Right lobe of liver (tissue), 6 donors: Measurements from ENCODE around the gene MRPL54. TPM values are rescaled to one million over a fixed set of nuclear protein-coding genes. Genes with fewer than 3 reads are reported as not detected.

Experiments
- ATAC-seq, 4 donors: fragments of 200-7000 bp; cut with Tn5 transposase; one replicate each; pipeline ENCODE4 v1.9.1; 2020; ENCODE audit warnings: mild to moderate bottlenecking in 4 of 4, moderate library complexity in 4 of 4
- DNase-seq, 3 donors: peaks; one replicate each; pipeline ENCODE4 v3.0.0-alpha.2; 2020
- H3K27ac ChIP-seq, 3 donors: fragments of 200-600 bp; one replicate each; pipeline ENCODE4 v1.8.0; 2022
- H3K27me3 ChIP-seq, 2 donors: fragments of 200-600 bp; one replicate each; pipeline ENCODE4 v1.8.0; 2022
- H3K36me3 ChIP-seq, 4 donors: fragments of 200-600 bp; sonication (generic) in 1 of 4; one replicate each; pipeline versions ENCODE4 v1.5.1 to v1.8.0; 2017 to 2022; ENCODE audit warnings: control low read depth in 1 of 4
- H3K4me1 ChIP-seq, 4 donors: fragments of 200-600 bp; sonication (generic) in 1 of 4; one replicate each; pipeline versions ENCODE4 v1.5.1 to v1.8.0; 2017 to 2022; ENCODE audit warnings: control low read depth in 1 of 4
- H3K4me3 ChIP-seq, 3 donors: fragments of 200-600 bp; one replicate each; pipeline ENCODE4 v1.8.0; 2022
- H3K9me3 ChIP-seq, 4 donors: fragments of 200-600 bp; sonication (generic) in 1 of 4; one replicate each; pipeline versions ENCODE4 v1.5.1 to v1.8.0; 2017 to 2022; ENCODE audit warnings: control low read depth in 1 of 4
- CTCF ChIP-seq, 4 donors: fragments of 200-600 bp in 3 of 4; fragments of 450-650 bp in 1 of 4; IDR thresholded peaks; one replicate each; pipeline versions ENCODE4 v1.5.1 to v1.8.0; 2016 to 2022; ENCODE audit warnings: antibody characterized with exemption in 4 of 4, mild to moderate bottlenecking in 2 of 4
- POLR2A ChIP-seq: fragments of 450-650 bp; IDR thresholded peaks from one replicate; pipeline ENCODE4 v1.6.1; 2017; ENCODE audit warnings: antibody characterized with exemption, mild to moderate bottlenecking
- WGBS: methylation state at CpG from one replicate; pipeline ENCODE4 v1.1.6; 2018; ENCODE audit warnings: low coverage, low lambda C conversion rate; ENCODE audit not compliant: insufficient coverage; ENCODE audit errors: missing lambda C conversion rate; 5-methylcytosine and 5-hydroxymethylcytosine counted together
- intact Hi-C, 2 donors: fragments of 100-400 bp; cut with DNase I; formaldehyde crosslinking; loops; one replicate each; pipeline versions ENCODE4 v1.11.2 to v1.14.1; 2022
- total RNA-seq, 6 experiments: library from RNA; depleted of rRNA in 2 of 6; stranded (reverse); fragments of >200 nt in 2 of 6; fragmentation: NEBNext Ultra II Directional in 3 of 6; extraction: Animal tissue kit (Norgen Biotek cat#: 25700) in 3 of 6; gene quantifications; one replicate each; pipeline versions ENCODE4 v1.1.0 to v1.2.4, GENCODE V29; 2016 to 2023
- donor health status: DM: no; HTN: yes; CAD: no.
- donor health status: DM: no; HTN: no; CAD: no.
- donor health status: DM: no; HTN: no; CAD: no.
- donor health status: DM: no; HTN: yes; CAD: no.
- donor health status: DM: no; HTN: yes; CAD: no.

The MRPL54 gene
- total RNA-seq, 6 experiments from 2014 or later, result 52.5 to 81.2 (median 61.9) TPM

GRCh38 chr19:3776479-3777040 is 14.1 kb downstream of the MRPL54 start:
- H3K27me3 ChIP-seq, result no peaks in the 10 kb centered on the region
- intact Hi-C loops, result no loop called here
- TF ChIP-seq POLR2A (no peak), CTCF (IDR thresholded peaks at IDR 0.05) (no peak)
- peaks cover 0 to 5% (median 0%) of the 10 kb centered on the region in 4 donors for H3K9me3 ChIP-seq
- no peak overlapping the region for H3K4me3 ChIP-seq
- WGBS, result 89% methylated on average over 1 of the region's 1 CpG
- no peaks in the 10 kb centered on the region for H3K4me1 ChIP-seq
- H3K36me3 ChIP-seq, result no peaks in the 10 kb centered on the region
- no peak overlapping the region for H3K27ac ChIP-seq
- no peak for DNase-seq
- no peak for ATAC-seq

- Histone ChIP-seq H3K36me3 (no peaks in the 10 kb centered on the region), H3K27me3 (no peaks in the 10 kb centered on the region), H3K9me3 (peaks cover 0 to 11% (median 0%) of the 10 kb centered on the region in 4 donors), H3K4me3 (no peak overlapping the region), H3K4me1 (no peaks in the 10 kb centered on the region), H3K27ac (no peak overlapping the region)
- ATAC-seq (no peak), DNase-seq (no peak)
- 83% methylated on average over 4 of the region's 37 CpGs for whole genome bisulfite sequencing
- intact Hi-C loops, result no loop called here
- TF ChIP-seq CTCF (IDR thresholded peaks at IDR 0.05), result no peak
These were observed 15.8 kb downstream of the MRPL54 start for GRCh38 chr19:3778104-3778867.

GRCh38 chr19:3778899-3779723 is 16.6 kb downstream of the MRPL54 start:
- no peak for ATAC-seq
- H3K9me3 ChIP-seq, result peaks cover 0 to 11% (median 0%) of the 10 kb centered on the region in 4 donors
- no peaks in the 10 kb centered on the region for H3K4me1 ChIP-seq
- no peak overlapping the region for H3K4me3 ChIP-seq
- intact Hi-C loops, result no loop called here
- no peak for TF ChIP-seq CTCF (IDR thresholded peaks at IDR 0.05)
- no peak for TF ChIP-seq POLR2A
- no peaks in the 10 kb centered on the region for H3K36me3 ChIP-seq
- no peak for DNase-seq
- no peaks in the 10 kb centered on the region for H3K27me3 ChIP-seq
- 41% methylated on average over 8 of the region's 44 CpGs for WGBS
- H3K27ac ChIP-seq, result no peak overlapping the region

- peaks cover 0 to 11% (median 0%) of the 10 kb centered on the region in 4 donors for H3K9me3 ChIP-seq
- intact Hi-C loops, result loop anchor here in 1 of 2 donors (10.0 kb wide), 1 partner anchor 434 kb away; no protein-coding TSS in a partner anchor
- no peaks in the 10 kb centered on the region for H3K27me3 ChIP-seq
- H3K4me3 ChIP-seq, result no peak overlapping the region
- no peaks in the 10 kb centered on the region for H3K4me1 ChIP-seq
- no peak overlapping the region for H3K27ac ChIP-seq
- TF ChIP-seq CTCF (IDR thresholded peaks at IDR 0.05) (no peak), POLR2A (no peak)
- 84% methylated on average over 8 of the region's 9 CpGs for WGBS
- DNase-seq, result no peak
- no peak for ATAC-seq
- H3K36me3 ChIP-seq, result no peaks in the 10 kb centered on the region
These were observed 18.4 kb downstream of the MRPL54 start for GRCh38 chr19:3780786-3781304.
